A549 (cell line): ENCODE measurements around the gene UBE2H.

Experiments used
- BCL3 ChIP-seq: fragments of >200 bp; sonication (Bioruptor Twin); formaldehyde crosslinking; IDR thresholded peaks from 3 replicates; pipeline ENCODE4 v1.6.1; 2016
- CBX2 ChIP-seq: fragments of 200-600 bp; sonication (generic); IDR thresholded peaks from 2 replicates; pipeline ENCODE4 v1.6.1; 2016; ENCODE audit warnings: low read depth, mild to moderate bottlenecking, borderline replicate concordance
- EHMT2 ChIP-seq: fragments of 200-600 bp; sonication (generic); IDR thresholded peaks from 2 replicates; pipeline ENCODE4 v1.6.1; 2016; ENCODE audit warnings: antibody characterized with exemption, low read depth, mild to moderate bottlenecking, moderate library complexity
- SREBF2 ChIP-seq: fragments of 450-650 bp; IDR thresholded peaks from 2 replicates; pipeline ENCODE4 v1.6.1; 2014; ENCODE audit warnings: mild to moderate bottlenecking, moderate library complexity

GRCh38 chr7:129947701-129948100, 5.1 kb downstream of the UBE2H start:
- TF ChIP-seq BCL3, result no peak
- TF ChIP-seq EHMT2, result no peak
- TF ChIP-seq SREBF2, result no peak
- TF ChIP-seq CBX2, result no peak
